A549 (cell line): ENCODE results near the gene STMN3. TPM values are rescaled to one million over a fixed set of nuclear protein-coding genes. Genes with fewer than 3 reads are reported as not detected.

Experiments
- ATAC-seq, 2 experiments: fragments of 200-7000 bp in 1 of 2; fragments of >200 bp in 1 of 2; cut with Nextera tagmentation in 1 of 2; cut with Tn5 transposase in 1 of 2; 3 replicates each; pipeline versions ENCODE4 v1.8.0 to v1.9.1; 2018 to 2020; ENCODE audit warnings: mild to moderate bottlenecking in 1 of 2, moderate library complexity in 1 of 2
- CTCF ChIA-PET: fragments of 300-600 bp; sonication (Branson Sonifier 250); formaldehyde crosslinking; extraction: SDS; loops from one replicate; lab custom pipeline; 2021; ENCODE audit warnings: antibody characterized with exemption, inconsistent platforms; lab: Yijun Ruan, JAX
- POLR2A ChIA-PET: fragments of 350-600 bp; formaldehyde crosslinking; extraction: SDS; loops from one replicate; lab custom pipeline; 2021; ENCODE audit warnings: antibody characterized with exemption, inconsistent platforms; lab: Yijun Ruan, JAX
- DNase-seq, 2 experiments: peaks; one replicate each; pipeline versions ENCODE4 v3.0.0 to v3.0.0-alpha.2; 2011 to 2016; ENCODE audit warnings: low read depth in 1 of 2, low spot score in 1 of 2
- FAIRE-seq: peaks from 2 replicates; lab custom pipeline; 2011; peaks lifted over from hg19 to GRCh38; lab: Jason Lieb, UNC
- H3K27ac ChIP-seq, 2 experiments: fragments of >200 bp; sonication (Bioruptor Twin); formaldehyde crosslinking; 3 replicates each; pipeline ENCODE4 v1.5.1; 2016 to 2017
- H3K4me1 ChIP-seq: fragments of >200 bp; sonication (Bioruptor Twin); formaldehyde crosslinking; 3 replicates; pipeline ENCODE4 v1.6.1; 2016
- H3K4me2 ChIP-seq: fragments of >200 bp; sonication (Bioruptor Twin); formaldehyde crosslinking; 3 replicates; pipeline ENCODE4 v1.6.1; 2016
- H3K4me3 ChIP-seq: fragments of >200 bp; sonication (Bioruptor Twin); formaldehyde crosslinking; 3 replicates; pipeline ENCODE4 v1.5.1; 2016
- H3K9me3 ChIP-seq: fragments of >200 bp; sonication (Bioruptor Twin); formaldehyde crosslinking; 3 replicates; pipeline ENCODE4 v1.6.1; 2016
- CEBPB ChIP-seq, 2 experiments: fragments of >200 bp in 1 of 2; sonication (Bioruptor Twin) in 1 of 2; formaldehyde crosslinking in 1 of 2; IDR thresholded peaks; 2 replicates each; pipeline ENCODE4 v1.6.1; 2012 to 2016
- CHD4 ChIP-seq: fragments of 200-600 bp; sonication (generic); IDR thresholded peaks from 2 replicates; pipeline ENCODE4 v1.6.1; 2016; ENCODE audit warnings: antibody characterized with exemption, mild to moderate bottlenecking, borderline replicate concordance
- EHMT2 ChIP-seq: fragments of 200-600 bp; sonication (generic); IDR thresholded peaks from 2 replicates; pipeline ENCODE4 v1.6.1; 2016; ENCODE audit warnings: antibody characterized with exemption, low read depth, mild to moderate bottlenecking, moderate library complexity
- FOXS1 ChIP-seq: fragments of 250-450 bp; sonication (Bioruptor Pico); IDR thresholded peaks from 2 replicates; pipeline ENCODE4 v1.5.0; 2020; ENCODE audit warnings: mild to moderate bottlenecking, moderate library complexity
- HDAC2 ChIP-seq: fragments of 200-600 bp; sonication (generic); IDR thresholded peaks from 2 replicates; pipeline ENCODE4 v1.6.1; 2016
- HEYL ChIP-seq: fragments of 250-450 bp; sonication (Bioruptor Pico); IDR thresholded peaks from 2 replicates; pipeline ENCODE4 v1.8.0; 2021; ENCODE audit warnings: mild to moderate bottlenecking, moderate library complexity
- HOXB13 ChIP-seq: fragments of 250-450 bp; sonication (Bioruptor Pico); IDR thresholded peaks from 2 replicates; pipeline ENCODE4 v1.5.0; 2020; ENCODE audit warnings: low read depth, mild to moderate bottlenecking, moderate library complexity
- MAFK ChIP-seq: fragments of 450-650 bp; IDR thresholded peaks from 2 replicates; pipeline ENCODE4 v1.6.1; 2014; ENCODE audit not compliant: partially characterized antibody
- MAX ChIP-seq: IDR thresholded peaks from 2 replicates; pipeline ENCODE4 v1.6.1; 2012
- MAZ ChIP-seq: fragments of 150-350 bp; IDR thresholded peaks from 2 replicates; pipeline ENCODE4 v1.6.1; 2014; ENCODE audit warnings: antibody characterized with exemption, low read depth, low read length, borderline replicate concordance
- POLR2AphosphoS2 ChIP-seq: conservative IDR thresholded peaks from 2 replicates; pipeline ENCODE4 v1.6.1; 2012; ENCODE audit warnings: low read length, improper control_type of control experiment, inconsistent platforms
- REST ChIP-seq: fragments of 200-600 bp; sonication (generic); IDR thresholded peaks from 2 replicates; pipeline ENCODE4 v1.6.1; 2016; ENCODE audit warnings: antibody characterized with exemption, mild to moderate bottlenecking, moderate library complexity
- RNF2 ChIP-seq: fragments of 200-600 bp; sonication (generic); IDR thresholded peaks from 2 replicates; pipeline ENCODE4 v1.6.1; 2016; ENCODE audit warnings: low read depth, mild to moderate bottlenecking, antibody characterized with exemption, moderate library complexity, borderline replicate concordance
- SMC3 ChIP-seq: fragments of >200 bp; sonication (Bioruptor Twin); formaldehyde crosslinking; IDR thresholded peaks from 3 replicates; pipeline ENCODE4 v1.6.1; 2018; ENCODE audit warnings: inconsistent platforms
- WGBS: methylation state at CpG from one replicate; pipeline ENCODE4 v1.1.6; 2017; ENCODE audit errors: missing lambda C conversion rate; 5-methylcytosine and 5-hydroxymethylcytosine counted together
- polyA minus RNA-seq: library from RNA; depleted of rRNA, polyadenylated mRNA; stranded (reverse); fragments of >200 nt; gene quantifications from 2 replicates; pipeline ENCODE4 v1.2.3, GENCODE V29; 2011; rRNA and poly(A)+ RNA removed
- polyA plus RNA-seq, 4 experiments: library from polyadenylated mRNA; depleted of rRNA in 3 of 4; stranded (reverse); fragments of >200 nt; fragmentation: RNase III in 1 of 4; extraction: RNeasy Plus Mini Kit Qiagen cat#74134 plus additional on column Dnase treatment in 1 of 4; gene quantifications; 2 replicates in 3 of 4; 3 replicates in 1 of 4; pipeline ENCODE4 v1.2.3, GENCODE V29; 2011 to 2017
- TF ChIP-seq, protein P1 (sequence below): fragments of >200 bp; sonication (Bioruptor Twin); formaldehyde crosslinking; IDR thresholded peaks from 3 replicates; pipeline ENCODE4 v1.5.1; 2016
- TF ChIP-seq, protein P2 (sequence below): IDR thresholded peaks from 2 replicates; pipeline ENCODE4 v1.6.1; 2012; ENCODE audit warnings: low read depth, borderline replicate concordance

Gene STMN3
- polyA plus RNA-seq (2011; rRNA removed) (2.5 and 2.8 TPM in 2 replicates), polyA plus RNA-seq (2017; fragmentation: RNase III; extraction: RNeasy Plus Mini Kit Qiagen cat#74134 plus additional on column Dnase treatment) (3.2 to 5.0 TPM (median 3.8 TPM) in 3 replicates), polyA minus RNA-seq (1.6 and 2.9 TPM in 2 replicates)
- 9.2 and 14.4 TPM in 2 replicates for polyA plus RNA-seq (2012; cell fraction: cytosol; rRNA removed)
- 14.7 and 18.5 TPM in 2 replicates for polyA plus RNA-seq (2012; cell fraction: nucleus; rRNA removed)

GRCh38 chr20:63653041-63653973, at the start of gene STMN3:
Gene STMN3 (minus strand): TSS chr20:63653424. CDS start chr20:63653345, 79 bp downstream.
- CTCF ChIA-PET, result interaction anchor here (0.6 kb wide), 1 partner anchor 11 kb away, joined by 3 read pairs; no protein-coding TSS in a partner anchor
- Histone ChIP-seq H3K4me2 (peak within 1 kb of the TSS; percentile 99), H3K4me1 (peaks cover 14% of the 10 kb centered on the region), H3K4me3 (peak within 1 kb of the TSS; percentile 56), H3K27ac (peak within 1 kb of the TSS in 1 of 2 experiments; percentile 70; a peak in 4 of 6 replicates), H3K9me3 (no peaks in the 10 kb centered on the region)
- ATAC-seq (peak; percentile 67 to 71), DNase-seq (peak; percentile 74 to 76), FAIRE-seq (no peak)
- 11% methylated on average over 6 of the region's 73 CpGs for WGBS
- TF ChIP-seq, protein P1, sequence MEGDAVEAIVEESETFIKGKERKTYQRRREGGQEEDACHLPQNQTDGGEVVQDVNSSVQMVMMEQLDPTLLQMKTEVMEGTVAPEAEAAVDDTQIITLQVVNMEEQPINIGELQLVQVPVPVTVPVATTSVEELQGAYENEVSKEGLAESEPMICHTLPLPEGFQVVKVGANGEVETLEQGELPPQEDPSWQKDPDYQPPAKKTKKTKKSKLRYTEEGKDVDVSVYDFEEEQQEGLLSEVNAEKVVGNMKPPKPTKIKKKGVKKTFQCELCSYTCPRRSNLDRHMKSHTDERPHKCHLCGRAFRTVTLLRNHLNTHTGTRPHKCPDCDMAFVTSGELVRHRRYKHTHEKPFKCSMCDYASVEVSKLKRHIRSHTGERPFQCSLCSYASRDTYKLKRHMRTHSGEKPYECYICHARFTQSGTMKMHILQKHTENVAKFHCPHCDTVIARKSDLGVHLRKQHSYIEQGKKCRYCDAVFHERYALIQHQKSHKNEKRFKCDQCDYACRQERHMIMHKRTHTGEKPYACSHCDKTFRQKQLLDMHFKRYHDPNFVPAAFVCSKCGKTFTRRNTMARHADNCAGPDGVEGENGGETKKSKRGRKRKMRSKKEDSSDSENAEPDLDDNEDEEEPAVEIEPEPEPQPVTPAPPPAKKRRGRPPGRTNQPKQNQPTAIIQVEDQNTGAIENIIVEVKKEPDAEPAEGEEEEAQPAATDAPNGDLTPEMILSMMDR, result no peak
- TF ChIP-seq, protein P2, sequence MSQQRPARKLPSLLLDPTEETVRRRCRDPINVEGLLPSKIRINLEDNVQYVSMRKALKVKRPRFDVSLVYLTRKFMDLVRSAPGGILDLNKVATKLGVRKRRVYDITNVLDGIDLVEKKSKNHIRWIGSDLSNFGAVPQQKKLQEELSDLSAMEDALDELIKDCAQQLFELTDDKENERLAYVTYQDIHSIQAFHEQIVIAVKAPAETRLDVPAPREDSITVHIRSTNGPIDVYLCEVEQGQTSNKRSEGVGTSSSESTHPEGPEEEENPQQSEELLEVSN, result 0 out of 2 replicates have a peak, but pooled peaks have one; percentile 36
- no peak for TF ChIP-seq CHD4
- no peak for TF ChIP-seq CEBPB (IDR thresholded peaks at IDR 0.05)
- no peak for TF ChIP-seq POLR2AphosphoS2
- TF ChIP-seq HEYL (CRISPR knock-in tag), result no peak
- TF ChIP-seq RNF2, result no peak
- no peak for TF ChIP-seq HDAC2
- peak; percentile 94 for TF ChIP-seq REST
- TF ChIP-seq MAFK, result no peak
- TF ChIP-seq MAX, result peak; percentile 46; the same call in 1 of the 2 replicates
- TF ChIP-seq SMC3, result no peak
- TF ChIP-seq MAZ, result no peak
- TF ChIP-seq HOXB13, result no peak
- no peak for TF ChIP-seq FOXS1 (CRISPR knock-in tag)
- 0 out of 2 replicates have a peak, but pooled peaks have one; percentile 33 for TF ChIP-seq EHMT2
- POLR2A ChIA-PET, result no interaction called here
